Right lobe of liver (tissue), 4 donors: ENCODE results near the gene IRAK3.

Source experiments
- POLR2A ChIP-seq: fragments of 450-650 bp; IDR thresholded peaks from one replicate; pipeline ENCODE4 v1.6.1; 2017; ENCODE audit warnings: antibody characterized with exemption, mild to moderate bottlenecking
- TF ChIP-seq, protein P1 (sequence below), 4 donors: fragments of 200-600 bp in 3 of 4; fragments of 450-650 bp in 1 of 4; IDR thresholded peaks; one replicate each; pipeline versions ENCODE4 v1.5.1 to v1.8.0; 2016 to 2022; ENCODE audit warnings: antibody characterized with exemption in 4 of 4, mild to moderate bottlenecking in 2 of 4
- donor health status: DM: no; HTN: no; CAD: no.
- donor health status: DM: no; HTN: no; CAD: no.
- donor health status: DM: no; HTN: yes; CAD: no.

DNA sequence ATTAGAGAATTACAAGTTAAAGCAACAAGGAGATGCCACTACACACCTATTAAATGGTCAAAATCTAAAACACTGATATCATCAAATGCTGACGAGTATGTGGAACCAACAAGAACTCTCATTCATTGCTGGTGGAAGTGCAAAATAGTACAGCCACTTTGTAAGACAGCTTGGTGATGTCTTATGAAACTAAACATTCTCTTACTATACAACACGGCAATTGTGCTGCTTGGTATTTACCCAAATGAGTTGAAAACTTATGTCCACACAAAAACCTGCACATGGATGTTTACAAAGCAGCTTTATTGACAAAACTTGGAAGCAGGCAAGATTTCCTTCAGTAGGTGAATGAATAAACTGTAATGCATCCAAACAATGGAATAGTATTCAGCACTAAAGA, 22.5 kb upstream of the IRAK3 start:
- TF ChIP-seq, protein P1, sequence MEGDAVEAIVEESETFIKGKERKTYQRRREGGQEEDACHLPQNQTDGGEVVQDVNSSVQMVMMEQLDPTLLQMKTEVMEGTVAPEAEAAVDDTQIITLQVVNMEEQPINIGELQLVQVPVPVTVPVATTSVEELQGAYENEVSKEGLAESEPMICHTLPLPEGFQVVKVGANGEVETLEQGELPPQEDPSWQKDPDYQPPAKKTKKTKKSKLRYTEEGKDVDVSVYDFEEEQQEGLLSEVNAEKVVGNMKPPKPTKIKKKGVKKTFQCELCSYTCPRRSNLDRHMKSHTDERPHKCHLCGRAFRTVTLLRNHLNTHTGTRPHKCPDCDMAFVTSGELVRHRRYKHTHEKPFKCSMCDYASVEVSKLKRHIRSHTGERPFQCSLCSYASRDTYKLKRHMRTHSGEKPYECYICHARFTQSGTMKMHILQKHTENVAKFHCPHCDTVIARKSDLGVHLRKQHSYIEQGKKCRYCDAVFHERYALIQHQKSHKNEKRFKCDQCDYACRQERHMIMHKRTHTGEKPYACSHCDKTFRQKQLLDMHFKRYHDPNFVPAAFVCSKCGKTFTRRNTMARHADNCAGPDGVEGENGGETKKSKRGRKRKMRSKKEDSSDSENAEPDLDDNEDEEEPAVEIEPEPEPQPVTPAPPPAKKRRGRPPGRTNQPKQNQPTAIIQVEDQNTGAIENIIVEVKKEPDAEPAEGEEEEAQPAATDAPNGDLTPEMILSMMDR (IDR thresholded peaks at IDR 0.05) = no peak
- TF ChIP-seq POLR2A = no peak
